Thoracic aorta (tissue), 2 donors: Measurements from ENCODE around the gene GNB1L. TPM values are rescaled to one million over a fixed set of nuclear protein-coding genes. Genes with fewer than 3 reads are reported as not detected.

ENCODE experiments used
- ATAC-seq: fragments of 150-250 bp; one replicate; pipeline ENCODE4 v1.8.0; 2017; ENCODE audit warnings: low read depth; ENCODE audit not compliant: insufficient number of reproducible peaks, low FRiP score
- DNase-seq: peaks from one replicate; pipeline ENCODE4 v3.0.0-alpha.2; 2020; ENCODE audit warnings: low spot score
- H3K27ac ChIP-seq, 2 donors: fragments of 200-600 bp; sonication (generic); 1 replicate in 1 of 2; 2 replicates in 1 of 2; pipeline ENCODE4 v1.5.1; 2016; ENCODE audit warnings: mild to moderate bottlenecking in 2 of 2, moderate library complexity in 2 of 2
- H3K27me3 ChIP-seq: fragments of 200-600 bp; sonication (generic); replicated peaks from 2 replicates; pipeline ENCODE4 v1.6.0; 2016; ENCODE audit warnings: mild to moderate bottlenecking; ENCODE audit not compliant: insufficient read depth
- H3K36me3 ChIP-seq: fragments of 200-600 bp; sonication (generic); one replicate; pipeline ENCODE4 v1.5.1; 2016
- H3K4me1 ChIP-seq, 2 donors: fragments of 200-600 bp; sonication (generic); 1 replicate in 1 of 2; 2 replicates in 1 of 2; pipeline versions ENCODE4 v1.5.1 to v1.6.0; 2016; ENCODE audit warnings: low read depth in 2 of 2, mild to moderate bottlenecking in 1 of 2; ENCODE audit not compliant: control insufficient read depth in 1 of 2
- H3K4me3 ChIP-seq: fragments of 200-600 bp; sonication (generic); 2 replicates; pipeline ENCODE4 v1.5.1; 2016; ENCODE audit warnings: mild to moderate bottlenecking
- H3K9me3 ChIP-seq: fragments of 200-600 bp; sonication (generic); 2 replicates; pipeline ENCODE4 v1.5.1; 2016
- total RNA-seq, 2 donors: library from RNA; depleted of rRNA; stranded (reverse); fragments of >200 nt; gene quantifications; one replicate each; pipeline versions ENCODE4 v1.1.0 to v1.2.3, GENCODE V29; 2016
- TF ChIP-seq, protein P1 (sequence below): fragments of 200-600 bp; sonication (generic); IDR thresholded peaks from one replicate; pipeline ENCODE4 v1.5.1; 2019; ENCODE audit warnings: antibody characterized with exemption

The GNB1L gene, protein sequence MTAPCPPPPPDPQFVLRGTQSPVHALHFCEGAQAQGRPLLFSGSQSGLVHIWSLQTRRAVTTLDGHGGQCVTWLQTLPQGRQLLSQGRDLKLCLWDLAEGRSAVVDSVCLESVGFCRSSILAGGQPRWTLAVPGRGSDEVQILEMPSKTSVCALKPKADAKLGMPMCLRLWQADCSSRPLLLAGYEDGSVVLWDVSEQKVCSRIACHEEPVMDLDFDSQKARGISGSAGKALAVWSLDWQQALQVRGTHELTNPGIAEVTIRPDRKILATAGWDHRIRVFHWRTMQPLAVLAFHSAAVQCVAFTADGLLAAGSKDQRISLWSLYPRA
- total RNA-seq: 1 to 10 TPM; 2.3 to 7.7 TPM

DNA sequence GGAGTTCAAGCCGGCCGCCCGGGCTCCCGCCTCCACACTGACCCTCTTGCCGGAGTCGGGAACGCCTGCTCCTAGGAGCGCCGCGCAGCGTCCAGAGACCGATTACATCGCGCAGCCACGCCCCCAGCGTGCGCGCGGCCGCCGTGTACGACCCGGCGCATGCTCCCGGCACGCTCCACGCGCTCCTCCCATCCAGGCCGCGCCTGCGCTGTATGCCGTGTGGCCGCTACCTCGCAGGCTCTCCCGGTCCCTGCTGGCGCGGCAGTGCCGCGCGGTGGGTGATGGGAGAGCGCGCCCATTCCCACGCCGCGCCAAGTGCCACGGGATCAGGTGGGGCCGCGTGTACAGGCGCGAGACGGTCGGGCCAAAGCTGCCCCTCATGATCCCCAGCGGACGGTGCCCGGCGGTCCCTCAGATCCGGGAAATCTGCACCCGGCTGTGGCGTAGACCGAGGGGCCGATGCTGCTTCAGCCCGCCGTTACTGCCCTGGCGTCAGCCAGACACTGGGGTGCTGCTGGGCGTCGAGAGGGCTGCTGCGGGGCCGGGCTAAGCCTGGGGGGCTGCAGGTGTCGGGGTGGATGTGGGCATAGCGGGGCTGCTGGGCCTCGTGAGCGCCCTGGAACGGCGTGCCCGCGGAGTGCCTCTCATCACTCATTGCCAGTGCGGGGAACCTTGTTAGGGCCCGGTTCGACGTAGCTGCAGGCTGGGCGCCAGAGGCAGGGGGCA, at the start of gene GNB1L, which contains the start of gene RTL10:
Gene GNB1L, minus strand, starts transcription at position 97 of the 726 bp plus-strand sequence. CDS start 33,519 bp downstream, outside the sequence.
Gene RTL10, minus strand, starts transcription at position 97 of the 726 bp plus-strand sequence. CDS start 2,613 bp downstream, outside the sequence.
- H3K4me1 ChIP-seq: peaks cover 15 to 28% of the 10 kb centered on the region in 2 donors
- peak within 1 kb of the TSS; percentile 89 to 90 for H3K27ac ChIP-seq
- DNase-seq (peak; percentile 79), ATAC-seq (peak; percentile 80)
- H3K9me3 ChIP-seq: no peaks in the 10 kb centered on the region
- H3K36me3 ChIP-seq: peaks cover 18% of the 10 kb centered on the region
- no peaks in the 10 kb centered on the region for H3K27me3 ChIP-seq
- H3K4me3 ChIP-seq: peak within 1 kb of the TSS; percentile 84
- TF ChIP-seq, protein P1, sequence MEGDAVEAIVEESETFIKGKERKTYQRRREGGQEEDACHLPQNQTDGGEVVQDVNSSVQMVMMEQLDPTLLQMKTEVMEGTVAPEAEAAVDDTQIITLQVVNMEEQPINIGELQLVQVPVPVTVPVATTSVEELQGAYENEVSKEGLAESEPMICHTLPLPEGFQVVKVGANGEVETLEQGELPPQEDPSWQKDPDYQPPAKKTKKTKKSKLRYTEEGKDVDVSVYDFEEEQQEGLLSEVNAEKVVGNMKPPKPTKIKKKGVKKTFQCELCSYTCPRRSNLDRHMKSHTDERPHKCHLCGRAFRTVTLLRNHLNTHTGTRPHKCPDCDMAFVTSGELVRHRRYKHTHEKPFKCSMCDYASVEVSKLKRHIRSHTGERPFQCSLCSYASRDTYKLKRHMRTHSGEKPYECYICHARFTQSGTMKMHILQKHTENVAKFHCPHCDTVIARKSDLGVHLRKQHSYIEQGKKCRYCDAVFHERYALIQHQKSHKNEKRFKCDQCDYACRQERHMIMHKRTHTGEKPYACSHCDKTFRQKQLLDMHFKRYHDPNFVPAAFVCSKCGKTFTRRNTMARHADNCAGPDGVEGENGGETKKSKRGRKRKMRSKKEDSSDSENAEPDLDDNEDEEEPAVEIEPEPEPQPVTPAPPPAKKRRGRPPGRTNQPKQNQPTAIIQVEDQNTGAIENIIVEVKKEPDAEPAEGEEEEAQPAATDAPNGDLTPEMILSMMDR: peak; percentile 6

DNA sequence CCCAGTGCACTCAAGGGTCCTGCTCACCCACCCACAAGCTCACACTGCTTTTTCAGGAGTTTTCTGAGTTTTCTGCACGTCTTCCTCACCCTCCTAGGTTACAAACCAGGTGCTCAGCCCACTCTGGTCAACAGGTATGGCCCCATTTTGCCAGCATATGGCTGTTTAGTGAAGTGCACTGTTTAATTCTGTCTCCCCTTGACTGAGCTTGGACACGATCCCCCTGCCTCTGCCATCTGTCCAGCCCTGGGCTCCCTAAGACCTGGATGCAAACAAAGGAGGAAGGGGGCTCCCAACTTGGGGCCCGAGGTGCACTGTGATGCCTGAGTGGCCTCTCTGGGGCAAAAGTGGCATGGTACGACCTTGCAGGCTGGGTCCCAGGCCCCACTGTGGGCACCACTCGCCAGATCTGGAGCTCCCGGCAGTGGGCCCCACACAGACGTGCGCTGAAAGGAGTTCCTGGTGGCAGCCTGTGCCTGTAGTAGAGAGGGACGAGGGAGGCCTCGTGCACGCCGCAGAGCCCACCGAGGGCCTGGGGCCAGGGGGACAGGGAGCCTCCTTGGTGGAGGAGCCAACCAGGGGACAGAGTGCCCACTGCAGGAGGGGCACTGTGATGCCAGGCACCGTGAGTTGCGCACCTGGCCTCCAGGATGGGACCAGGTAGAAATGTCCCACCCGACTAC, 49.6 kb upstream of the GNB1L start:
- ATAC-seq: no peak
- Histone ChIP-seq H3K4me1 (no peaks in the 10 kb centered on the region), H3K4me3 (no peak overlapping the region), H3K9me3 (no peaks in the 10 kb centered on the region), H3K27me3 (no peaks in the 10 kb centered on the region), H3K36me3 (peaks cover 5% of the 10 kb centered on the region), H3K27ac (no peak overlapping the region)
- DNase-seq: no peak
- TF ChIP-seq, protein P1: no peak

DNA sequence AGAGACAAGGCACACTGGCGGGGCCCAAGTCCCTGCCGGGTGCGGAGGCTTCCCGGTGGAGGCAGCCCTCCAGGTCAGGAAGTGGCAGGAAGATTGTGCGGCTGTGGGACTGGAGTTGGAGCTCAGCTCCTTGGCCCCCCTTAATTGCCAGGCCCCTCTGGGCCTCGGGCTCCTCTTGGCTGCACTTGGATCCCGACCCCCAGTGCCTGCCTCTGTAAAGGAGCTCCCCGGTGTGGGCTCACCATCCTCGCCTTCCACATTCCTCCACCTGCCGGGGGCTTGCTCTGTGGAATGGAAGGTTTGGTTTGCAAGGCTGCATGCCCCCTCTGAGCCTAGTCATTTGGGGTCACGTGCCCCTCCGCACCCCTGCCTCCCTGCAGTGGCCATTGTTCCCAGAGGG, 48.8 kb upstream of the GNB1L start:
- H3K36me3 ChIP-seq: peaks cover 12% of the 10 kb centered on the region
- TF ChIP-seq, protein P1: no peak
- no peak overlapping the region for H3K4me3 ChIP-seq
- no peaks in the 10 kb centered on the region for H3K4me1 ChIP-seq
- H3K27me3 ChIP-seq: no peaks in the 10 kb centered on the region
- DNase-seq (no peak), ATAC-seq (no peak)
- no peaks in the 10 kb centered on the region for H3K9me3 ChIP-seq
- H3K27ac ChIP-seq: no peak overlapping the region

DNA sequence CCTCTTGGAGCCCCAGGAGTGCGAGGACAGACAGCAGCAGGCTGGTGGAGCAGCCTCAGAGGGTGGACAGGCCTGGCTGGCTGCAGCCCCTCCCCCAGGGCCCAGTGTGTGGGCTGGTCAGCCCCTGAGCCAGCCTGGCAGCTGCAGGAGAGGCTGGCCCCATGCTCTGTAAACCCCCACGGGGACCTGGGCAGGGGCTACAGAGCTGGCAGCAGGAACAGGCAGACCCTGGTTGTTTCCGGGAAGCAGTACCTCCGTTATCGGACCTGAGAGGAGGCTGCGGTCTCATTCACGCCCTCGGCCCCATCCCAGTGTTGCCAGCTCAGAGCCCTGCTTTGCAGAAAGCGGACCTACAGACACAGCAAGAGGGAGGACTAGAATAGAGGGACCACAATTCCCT, 48.4 kb upstream of the GNB1L start:
- H3K27ac ChIP-seq: no peak overlapping the region
- H3K4me1 ChIP-seq: no peaks in the 10 kb centered on the region
- no peak for ATAC-seq
- H3K36me3 ChIP-seq: peaks cover 12% of the 10 kb centered on the region
- H3K27me3 ChIP-seq: no peaks in the 10 kb centered on the region
- TF ChIP-seq, protein P1: no peak
- H3K9me3 ChIP-seq: no peaks in the 10 kb centered on the region
- no peak for DNase-seq
- H3K4me3 ChIP-seq: no peak overlapping the region

DNA sequence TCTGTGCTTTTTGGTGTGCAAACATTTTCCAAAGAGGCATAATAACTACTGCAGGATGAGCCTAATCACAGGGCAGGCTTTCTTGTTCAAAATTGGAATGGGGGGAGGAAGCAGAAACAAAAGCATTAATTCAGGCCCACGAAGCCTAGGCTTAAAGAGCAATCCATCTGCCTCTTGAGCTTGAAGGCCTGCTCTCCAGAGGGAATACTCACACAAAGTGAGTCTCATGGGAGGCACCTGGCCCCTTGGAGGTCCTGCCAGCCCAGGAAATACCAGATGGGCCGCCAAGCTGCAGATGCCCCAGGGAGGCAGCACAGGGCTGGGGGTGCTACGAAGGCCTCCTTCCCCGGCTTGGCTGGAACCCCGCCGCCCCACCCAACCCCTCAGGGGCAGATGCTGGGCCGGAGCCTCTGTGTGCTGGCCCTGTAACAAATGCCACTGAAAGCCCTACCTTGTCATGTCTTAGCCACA, 47.6 kb upstream of the GNB1L start:
- Histone ChIP-seq H3K27ac (no peak overlapping the region), H3K4me1 (no peaks in the 10 kb centered on the region), H3K36me3 (peaks cover 12% of the 10 kb centered on the region), H3K9me3 (no peaks in the 10 kb centered on the region), H3K4me3 (no peak overlapping the region), H3K27me3 (no peaks in the 10 kb centered on the region)
- DNase-seq (no peak), ATAC-seq (no peak)
- TF ChIP-seq, protein P1: no peak
